Sigmoid colon (tissue), 4 donors: Measurements from ENCODE around the gene RNF224.

Source experiments
- CTCF ChIP-seq, 4 experiments: fragments of 450-650 bp in 3 of 4; fragments of 200-600 bp in 1 of 4; IDR thresholded peaks; one replicate each; pipeline ENCODE4 v1.5.1; 2016 to 2019; ENCODE audit warnings: antibody characterized with exemption in 4 of 4, mild to moderate bottlenecking in 3 of 4, moderate library complexity in 2 of 4
- EP300 ChIP-seq, 4 donors: sonication (generic); formaldehyde crosslinking; IDR thresholded peaks; one replicate each; pipeline ENCODE4 v1.6.1; 2017; ENCODE audit warnings: antibody characterized with exemption in 4 of 4
- POLR2A ChIP-seq, 2 donors: fragments of 450-650 bp; IDR thresholded peaks; one replicate each; pipeline ENCODE4 v1.6.1; 2016; ENCODE audit warnings: antibody characterized with exemption in 2 of 2, mild to moderate bottlenecking in 2 of 2, moderate library complexity in 2 of 2
- POLR2AphosphoS5 ChIP-seq, 4 donors: sonication (generic); formaldehyde crosslinking; IDR thresholded peaks; one replicate each; pipeline ENCODE4 v1.6.1; 2017; ENCODE audit warnings: antibody characterized with exemption in 4 of 4

DNA sequence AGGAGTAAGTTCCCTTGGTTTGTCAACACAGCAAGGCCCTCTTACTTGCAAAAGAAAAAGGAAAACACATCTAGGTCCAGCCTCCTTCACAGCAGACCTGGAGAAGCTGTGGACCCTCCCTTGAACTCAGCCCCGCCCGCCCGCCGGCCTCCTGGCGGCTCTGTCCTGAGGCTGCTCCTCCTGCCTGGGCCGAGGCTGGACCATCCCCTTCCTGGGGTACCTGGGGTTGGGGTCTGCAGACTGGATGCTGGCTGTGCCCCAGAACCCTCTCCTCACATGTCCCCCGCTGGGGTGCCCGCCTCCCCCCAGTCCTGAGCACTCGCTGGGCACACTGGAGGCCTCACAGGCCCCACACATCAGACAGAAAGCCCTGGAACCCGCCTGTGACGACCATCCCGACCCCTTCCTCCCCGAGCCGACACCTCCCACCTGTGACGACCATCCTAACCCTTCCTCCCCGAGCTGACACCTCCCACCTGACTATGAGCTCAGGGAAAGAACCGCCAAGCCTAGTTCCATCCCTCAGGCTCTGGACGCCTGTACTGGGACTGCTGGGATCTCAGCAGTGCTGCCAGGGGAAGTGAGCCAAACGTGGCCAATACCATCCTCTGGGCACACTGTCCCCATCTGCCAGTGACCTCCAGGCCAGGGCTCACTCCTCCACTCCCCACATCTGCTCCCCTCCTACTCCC is 48.2 kb upstream of the RNF224 start:
- TF ChIP-seq POLR2A (IDR thresholded peaks at IDR 0.05) (no peak), CTCF (IDR thresholded peaks at IDR 0.05) (no peak), EP300 (IDR thresholded peaks at IDR 0.05) (no peak), POLR2AphosphoS5 (IDR thresholded peaks at IDR 0.05) (no peak)
